ENCODE results near the gene HEMK1. TPM values are rescaled to one million over a fixed set of nuclear protein-coding genes. Genes with fewer than 3 reads are reported as not detected.

HEMK1 gene
- total RNA-seq, 1 experiment from 2014 or later, result 20.9 TPM

GRCh38 chr3:50622881-50623280, 53.6 kb downstream of the HEMK1 start:
- H3K27me3 Mint-ChIP-seq (ENCODE audit: low read depth), result no peaks in the 10 kb centered on the region
- TF ChIP-seq KAT7 (CRISPR knock-in tag; IDR thresholded peaks at IDR 0.05; ENCODE audit: borderline replicate concordance), result no peak
- TF ChIP-seq ELF4 (CRISPR knock-in tag; IDR thresholded peaks at IDR 0.05; ENCODE audit: low read depth), result no peak
- TF ChIP-seq ZSCAN18 (CRISPR knock-in tag; IDR thresholded peaks at IDR 0.05), result no peak
- no peak for TF ChIP-seq GRHL2 (CRISPR knock-in tag; IDR thresholded peaks at IDR 0.05; ENCODE audit: insufficient replicate concordance, severe bottlenecking)
- no peak for TF ChIP-seq JAZF1 (CRISPR knock-in tag; IDR thresholded peaks at IDR 0.05)
- TF ChIP-seq E2F1 (CRISPR knock-in tag; IDR thresholded peaks at IDR 0.05), result no peak
- TF ChIP-seq ZNF532 (CRISPR knock-in tag; IDR thresholded peaks at IDR 0.05; ENCODE audit: borderline replicate concordance), result no peak
- TF ChIP-seq PRRX2 (CRISPR knock-in tag; IDR thresholded peaks at IDR 0.05), result no peak
- TF ChIP-seq SMAD4 (CRISPR knock-in tag; IDR thresholded peaks at IDR 0.05), result no peak
- TF ChIP-seq GABPB1 (CRISPR knock-in tag; IDR thresholded peaks at IDR 0.05), result no peak
- no peak for TF ChIP-seq RELA (CRISPR knock-in tag; IDR thresholded peaks at IDR 0.05; ENCODE audit: borderline replicate concordance)
- no peak for TF ChIP-seq TEAD4 (CRISPR knock-in tag; IDR thresholded peaks at IDR 0.05)
- TF ChIP-seq ETV6 (CRISPR knock-in tag; IDR thresholded peaks at IDR 0.05), result no peak
- no peak for TF ChIP-seq ZNF263 (CRISPR knock-in tag; IDR thresholded peaks at IDR 0.05; ENCODE audit: low read depth)
- TF ChIP-seq ZNF416 (CRISPR knock-in tag; IDR thresholded peaks at IDR 0.05), result no peak
- no peak for TF ChIP-seq FOXK1 (CRISPR knock-in tag; IDR thresholded peaks at IDR 0.05)
- no peak for TF ChIP-seq MYBL2 (CRISPR knock-in tag; IDR thresholded peaks at IDR 0.05)
- ChIA-PET CTCF (interaction anchor here (0.8 to 1.8 kb wide), 3 partner anchors 30 to 349 kb away, joined by 3 to 6 read pairs (median 3); partner anchors contain the start of gene DOCK3), POLR2A (no interaction called here)
- H3K36me3 Mint-ChIP-seq, result peaks cover 3% of the 10 kb centered on the region; the same call in 1 of the 2 replicates
- H3K4me3 Mint-ChIP-seq, result no peak overlapping the region
- H3K9me3 Mint-ChIP-seq, result no peaks in the 10 kb centered on the region
- DNase-seq (ENCODE audit: low spot score), result no peak
- no peak for ATAC-seq
- H3K4me1 Mint-ChIP-seq, result peaks cover 37% of the 10 kb centered on the region
- no peak overlapping the region for H3K27ac Mint-ChIP-seq

GRCh38 chr3:50623840-50624474, 54.6 kb downstream of the HEMK1 start:
- Mint-ChIP-seq H3K4me1 (peaks cover 35% of the 10 kb centered on the region), H3K4me3 (no peak overlapping the region), H3K27ac (peak overlapping the region; percentile 11; the same call in 1 of the 2 replicates), H3K27me3 (ENCODE audit: low read depth) (no peaks in the 10 kb centered on the region), H3K9me3 (no peaks in the 10 kb centered on the region), H3K36me3 (peaks cover 3% of the 10 kb centered on the region; the same call in 1 of the 2 replicates)
- no peak for TF ChIP-seq TEAD1 (CRISPR knock-in tag; IDR thresholded peaks at IDR 0.05)
- no peak for TF ChIP-seq ETV6 (CRISPR knock-in tag; IDR thresholded peaks at IDR 0.05)
- no peak for TF ChIP-seq GRHL2 (CRISPR knock-in tag; IDR thresholded peaks at IDR 0.05; ENCODE audit: insufficient replicate concordance, severe bottlenecking)
- TF ChIP-seq ZBTB43 (CRISPR knock-in tag; IDR thresholded peaks at IDR 0.05), result no peak
- no peak for TF ChIP-seq ZNF396 (CRISPR knock-in tag; IDR thresholded peaks at IDR 0.05; ENCODE audit: borderline replicate concordance)
- no peak for TF ChIP-seq IRF1 (CRISPR knock-in tag; IDR thresholded peaks at IDR 0.05)
- no peak for TF ChIP-seq EMX1 (CRISPR knock-in tag; IDR thresholded peaks at IDR 0.05)
- ChIA-PET POLR2A (interaction anchor here (0.6 kb wide), 1 partner anchor 66 kb away, joined by 3 read pairs; no protein-coding TSS in a partner anchor), CTCF (interaction anchor here (1.0 to 5.7 kb wide), 6 partner anchors 7 to 51 kb away, joined by 3 to 55 read pairs (median 6); partner anchors contain the start of genes CISH, DOCK3 and MAPKAPK3)
- no peak for DNase-seq (ENCODE audit: low spot score)
- ATAC-seq, result no peak
